ENCODE data around the gene RPL4. TPM values are rescaled to one million over a fixed set of nuclear protein-coding genes. Genes with fewer than 3 reads are reported as not detected.

The RPL4 gene
- total RNA-seq, 1 experiment from 2014 or later: 3,988 TPM

DNA sequence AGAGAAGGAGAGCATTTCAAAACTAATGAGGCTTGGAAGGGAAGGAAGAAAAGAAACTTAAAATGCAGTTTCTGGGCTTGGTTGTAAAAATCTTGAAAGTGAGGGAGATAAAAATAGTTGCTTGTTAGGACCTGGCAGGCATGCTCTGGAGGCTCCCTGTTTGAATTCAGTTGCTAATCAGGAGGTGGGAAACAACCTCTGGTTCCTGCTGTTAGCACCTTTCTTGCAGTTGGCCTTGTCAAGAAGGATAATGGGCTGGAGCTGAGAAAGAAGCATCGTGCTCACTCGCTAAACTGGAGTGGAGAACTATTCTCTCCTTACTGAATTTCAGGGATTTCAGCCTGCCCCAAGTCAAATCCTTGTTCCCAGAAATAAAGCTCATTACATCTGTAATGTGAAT, 30.5 kb downstream of the RPL4 start:
- H3K9ac ChIP-seq (ENCODE audit: extremely low read depth, insufficient read length, low read length): no peak overlapping the region
- no peak overlapping the region for H3K23ac ChIP-seq (ENCODE audit: insufficient read length, low read depth, low read length)
- H2BK12ac ChIP-seq (ENCODE audit: insufficient read length, low read depth, low read length): no peak overlapping the region

More for the DNA sequence above, 30.5 kb downstream of the RPL4 start:
- Mint-ChIP-seq H3K9me3 (no peaks in the 10 kb centered on the region), H3K27me3 (ENCODE audit: low read depth) (no peaks in the 10 kb centered on the region), H3K4me1 (peaks cover 72 to 79% of the 10 kb centered on the region in 2 experiments), H3K36me3 (ENCODE audit: insufficient read depth in 1 of 3, low read depth in 3 of 3) (no peaks in the 10 kb centered on the region; a peak in 1 of 7 replicates), H3K27ac (peak overlapping the region; percentile 68 to 99 (median 97)), H3K4me3 (peak overlapping the region; percentile 22 to 43; a peak in 4 of 5 replicates)
- Histone ChIP-seq H3K27me3 (ENCODE audit: insufficient read depth, low read length) (no peaks in the 10 kb centered on the region), H2BK20ac (ENCODE audit: low read depth, low read length, poor library complexity, severe bottlenecking) (no peak overlapping the region), H3K23me2 (ENCODE audit: insufficient read length, low read depth, low read length, poor library complexity, severe bottlenecking) (no peaks in the 10 kb centered on the region), H2BK5ac (ENCODE audit: insufficient read length, low read length) (no peak overlapping the region), H3K9me3 (ENCODE audit: control insufficient read depth, low read depth, low read length) (no peaks in the 10 kb centered on the region), H4K91ac (ENCODE audit: insufficient read length, low read depth, low read length) (no peak overlapping the region), H3K4me2 (ENCODE audit: insufficient read depth, insufficient read length, low read length) (peak overlapping the region; percentile 36), H3K56ac (ENCODE audit: insufficient read length, low read depth, low read length) (no peak overlapping the region), H3K14ac (ENCODE audit: insufficient read depth, low read length) (no peak overlapping the region), H3K4ac (ENCODE audit: low read depth, low read length) (no peak overlapping the region), H2AFZ (ENCODE audit: low read length) (no peak overlapping the region), H3K79me2 (ENCODE audit: insufficient read depth, low read length) (no peaks in the 10 kb centered on the region), H2BK120ac (ENCODE audit: low read depth, low read length, poor library complexity, severe bottlenecking) (no peak overlapping the region), H4K20me1 (ENCODE audit: control insufficient read depth, insufficient read depth, insufficient read length) (no peaks in the 10 kb centered on the region), H3K4me1 (ENCODE audit: insufficient read depth, low read length) (peaks cover 32% of the 10 kb centered on the region), H3K27ac (ENCODE audit: insufficient read length, low read depth, low read length) (peak overlapping the region; percentile 83), H4K5ac (ENCODE audit: insufficient read length, low read depth, low read length) (no peak overlapping the region), H3T11ph (ENCODE audit: low read length) (no peak overlapping the region), H2BK15ac (ENCODE audit: low read depth, low read length) (no peak overlapping the region), H3K79me1 (ENCODE audit: insufficient read depth, low read depth, low read length, poor library complexity, severe bottlenecking) (no peaks in the 10 kb centered on the region), H2AK5ac (ENCODE audit: insufficient read length, low read length) (no peak overlapping the region), H4K8ac (replicated peaks; ENCODE audit: insufficient read length, low read depth, low read length) (no peak overlapping the region), H3K18ac (ENCODE audit: insufficient read length, low read depth, low read length) (no peak overlapping the region)
- TF ChIP-seq, protein P1, sequence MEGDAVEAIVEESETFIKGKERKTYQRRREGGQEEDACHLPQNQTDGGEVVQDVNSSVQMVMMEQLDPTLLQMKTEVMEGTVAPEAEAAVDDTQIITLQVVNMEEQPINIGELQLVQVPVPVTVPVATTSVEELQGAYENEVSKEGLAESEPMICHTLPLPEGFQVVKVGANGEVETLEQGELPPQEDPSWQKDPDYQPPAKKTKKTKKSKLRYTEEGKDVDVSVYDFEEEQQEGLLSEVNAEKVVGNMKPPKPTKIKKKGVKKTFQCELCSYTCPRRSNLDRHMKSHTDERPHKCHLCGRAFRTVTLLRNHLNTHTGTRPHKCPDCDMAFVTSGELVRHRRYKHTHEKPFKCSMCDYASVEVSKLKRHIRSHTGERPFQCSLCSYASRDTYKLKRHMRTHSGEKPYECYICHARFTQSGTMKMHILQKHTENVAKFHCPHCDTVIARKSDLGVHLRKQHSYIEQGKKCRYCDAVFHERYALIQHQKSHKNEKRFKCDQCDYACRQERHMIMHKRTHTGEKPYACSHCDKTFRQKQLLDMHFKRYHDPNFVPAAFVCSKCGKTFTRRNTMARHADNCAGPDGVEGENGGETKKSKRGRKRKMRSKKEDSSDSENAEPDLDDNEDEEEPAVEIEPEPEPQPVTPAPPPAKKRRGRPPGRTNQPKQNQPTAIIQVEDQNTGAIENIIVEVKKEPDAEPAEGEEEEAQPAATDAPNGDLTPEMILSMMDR (conservative IDR thresholded peaks at IDR 0.05): no peak
- peak; percentile 74 for DNase-seq
- WGBS (ENCODE audit: extremely low coverage, insufficient read length, low lambda C conversion rate): no CpG with 5 or more reads among the region's 2 CpGs

Measured in H9 (cell line).